GM12878 (cell line): ENCODE data around the gene NPAS3. TPM values are rescaled to one million over a fixed set of nuclear protein-coding genes. Genes with fewer than 3 reads are reported as not detected.

Experiments used
- ATAC-seq: fragments of 200-7000 bp; cut with Tn5 transposase; 3 replicates; pipeline ENCODE4 v1.9.1; 2020; ENCODE audit warnings: mild to moderate bottlenecking, moderate library complexity
- BruUV-seq: library from RNA; stranded (reverse); fragments of 400-500 nt; replicated peaks from 2 replicates; lab custom pipeline; 2021; lab: Mats Ljungman, UMichigan
- CTCF ChIA-PET: fragments of 300-600 bp; sonication (Branson Sonifier 250); formaldehyde crosslinking; extraction: SDS; loops from one replicate; lab custom pipeline; 2021; ENCODE audit warnings: inconsistent platforms; lab: Yijun Ruan, JAX
- POLR2A ChIA-PET: fragments of 350-600 bp; formaldehyde crosslinking; extraction: SDS; loops from one replicate; lab custom pipeline; 2021; ENCODE audit warnings: inconsistent platforms; lab: Charles Lee
- RAD21 ChIA-PET: fragments of 300-600 bp; sonication (Branson Sonifier 250); formaldehyde crosslinking; loops from one replicate; lab custom pipeline; 2023; ENCODE audit warnings: antibody characterized with exemption; ENCODE audit not compliant: unreplicated experiment; lab: Charles Lee
- SMC1A ChIA-PET: fragments of 300-600 bp; sonication (Branson Sonifier 250); formaldehyde crosslinking; loops from one replicate; lab custom pipeline; 2023; ENCODE audit not compliant: unreplicated experiment, uncharacterized antibody; lab: Charles Lee
- DNase-seq: peaks from one replicate; pipeline ENCODE4 v3.0.0-alpha.2; 2011; ENCODE audit warnings: low read depth, low spot score
- FAIRE-seq: peaks from 3 replicates; lab custom pipeline; 2011; peaks lifted over from hg19 to GRCh38; lab: Jason Lieb, UNC
- H2AFZ ChIP-seq: 2 replicates; pipeline ENCODE4 v1.6.0; 2011; ENCODE audit warnings: low read depth, low read length, control low read depth; ENCODE audit not compliant: control insufficient read depth
- H3K27ac ChIP-seq: 2 replicates; pipeline ENCODE4 v1.5.1; 2011; ENCODE audit warnings: control low read depth; ENCODE audit not compliant: control insufficient read depth, insufficient read depth
- H3K27me3 ChIP-seq, 2 experiments: replicated peaks in 1 of 2; 2 replicates each; pipeline versions ENCODE4 v1.6.0 to v1.6.1; 2011; ENCODE audit warnings: low read length in 1 of 2; ENCODE audit not compliant: control insufficient read depth in 2 of 2, insufficient read depth in 2 of 2
- H3K36me3 ChIP-seq, 2 experiments: 2 replicates each; pipeline ENCODE4 v1.5.1; 2011; ENCODE audit warnings: low read length in 1 of 2; ENCODE audit not compliant: control insufficient read depth in 2 of 2, insufficient read depth in 2 of 2
- H3K4me1 ChIP-seq: 2 replicates; pipeline ENCODE4 v1.6.1; 2011; ENCODE audit warnings: mild to moderate bottlenecking, low read length, moderate library complexity, mixed read lengths; ENCODE audit not compliant: control insufficient read depth, insufficient read depth
- H3K4me2 ChIP-seq: 2 replicates; pipeline ENCODE4 v1.6.0; 2011; ENCODE audit warnings: control low read depth; ENCODE audit not compliant: control insufficient read depth, insufficient read depth
- H3K4me3 ChIP-seq: fragments of 200-600 bp; sonication (generic); 2 replicates; pipeline ENCODE4 v1.5.1; 2016
- H3K79me2 ChIP-seq: 2 replicates; pipeline ENCODE4 v1.6.0; 2011; ENCODE audit warnings: low read length; ENCODE audit not compliant: control insufficient read depth, insufficient read depth
- H3K9ac ChIP-seq: 2 replicates; pipeline ENCODE4 v1.8.0; 2011; ENCODE audit warnings: low read length, control low read depth, mixed read lengths; ENCODE audit not compliant: control insufficient read depth, insufficient read depth
- H3K9me3 ChIP-seq: replicated peaks from 3 replicates; pipeline ENCODE4 v1.5.1; 2011; ENCODE audit warnings: mild to moderate bottlenecking, low read length; ENCODE audit not compliant: control insufficient read depth, insufficient read depth
- H4K20me1 ChIP-seq: 2 replicates; pipeline ENCODE4 v1.6.0; 2011; ENCODE audit not compliant: control insufficient read depth, insufficient read depth
- CREM ChIP-seq: IDR thresholded peaks from 2 replicates; pipeline ENCODE4 v1.6.1; 2014; ENCODE audit warnings: antibody characterized with exemption, low read depth
- CTCF ChIP-seq, 3 experiments: IDR thresholded peaks in 2 of 3; conservative IDR thresholded peaks in 1 of 3; 2 replicates each; pipeline ENCODE4 v1.5.1; 2011; ENCODE audit warnings: low read depth in 3 of 3, low read length in 3 of 3, mild to moderate bottlenecking in 3 of 3, control low read depth in 2 of 3, moderate library complexity in 2 of 3, inconsistent platforms in 1 of 3, mixed read lengths in 1 of 3; ENCODE audit not compliant: control insufficient read depth in 2 of 3, insufficient read depth in 1 of 3; ENCODE audit errors: extremely low read depth in 1 of 3
- HCFC1 ChIP-seq: fragments of 150-350 bp; IDR thresholded peaks from 2 replicates; pipeline ENCODE4 v1.6.1; 2014; ENCODE audit warnings: low read length
- NFXL1 ChIP-seq: fragments of 450-650 bp; IDR thresholded peaks from 2 replicates; pipeline ENCODE4 v1.6.1; 2017; ENCODE audit warnings: antibody characterized with exemption, mild to moderate bottlenecking, borderline replicate concordance
- NFYA ChIP-seq: IDR thresholded peaks from 2 replicates; pipeline ENCODE4 v1.6.1; 2011; ENCODE audit warnings: low read depth, mild to moderate bottlenecking, low read length, improper control_type of control experiment, borderline replicate concordance
- STAT1 ChIP-seq: fragments of 450-650 bp; conservative IDR thresholded peaks from 2 replicates; pipeline ENCODE4 v1.6.1; 2014; ENCODE audit warnings: antibody characterized with exemption, mild to moderate bottlenecking
- WRNIP1 ChIP-seq: IDR thresholded peaks from 2 replicates; pipeline ENCODE4 v1.6.1; 2011; ENCODE audit warnings: low read depth, low read length, improper control_type of control experiment, borderline replicate concordance
- ZBED1 ChIP-seq: IDR thresholded peaks from 2 replicates; pipeline ENCODE4 v1.6.1; 2016; ENCODE audit warnings: borderline replicate concordance
- in situ Hi-C: fragments of 300-500 bp; cut with MboI; formaldehyde crosslinking; loops from 9 replicates; pipeline ENCODE4 v1.14.3; 2018; ENCODE audit warnings: mixed read lengths
- intact Hi-C: fragments of 100-400 bp; cut with micrococcal nuclease; formaldehyde crosslinking; loops from one replicate; pipeline ENCODE4 v1.14.2; 2022; ENCODE audit not compliant: unreplicated experiment
- polyA plus RNA-seq, 11 experiments: library from polyadenylated mRNA; depleted of rRNA in 4 of 11; unstranded in 6 of 11; stranded (reverse) in 5 of 11; fragments of >200 nt; fragmentation: Nextera tagmentation in 4 of 11; fragmentation: Illumina TruSeq in 1 of 11; extraction: Ambion mirVana in 4 of 11; extraction: Trizol in 1 of 11; gene quantifications; 1 replicate in 1 of 11; 2 replicates in 10 of 11; pipeline versions ENCODE4 v1.2.1 to v1.2.3, GENCODE V29; 2011 to 2016; ENCODE audit warnings: inconsistent platforms in 2 of 11, missing spikeins in 2 of 11, low read depth in 1 of 11
- total RNA-seq, 4 experiments: library from RNA; depleted of rRNA in 3 of 4; stranded (reverse); fragments of >200 nt in 3 of 4; fragmentation: Illumina TruSeq in 1 of 4; extraction: Trizol in 1 of 4; gene quantifications; 2 replicates each; pipeline versions ENCODE4 v1.2.1 to v1.2.3, GENCODE V29; 2013 to 2021

NPAS3 gene
- total and polyA plus RNA-seq, 10 of the 15 experiments (the other 5 are each of a cell fraction or from before 2014, with no cell fraction given): under 0.01 to 2.7 (median 0.03) TPM; not detected in 6

DNA sequence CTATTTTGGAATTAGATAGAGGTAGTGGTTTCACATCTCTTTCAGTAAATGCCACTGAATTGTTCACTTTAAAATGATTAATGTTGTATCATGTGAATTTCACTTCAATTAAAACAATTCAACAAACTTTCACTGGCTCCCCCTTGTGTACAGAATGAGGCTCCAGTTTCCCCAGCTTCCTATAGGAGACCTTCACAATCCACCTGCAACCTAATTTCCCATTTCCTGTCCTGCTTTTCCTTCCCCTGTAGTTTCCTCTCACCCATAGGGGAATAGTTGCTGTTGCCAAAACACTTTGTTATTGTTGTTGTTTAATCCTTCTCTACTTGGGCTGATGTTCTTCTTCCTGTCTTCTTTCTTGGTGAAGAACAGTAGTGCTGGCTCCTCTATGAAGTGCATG is 59.8 kb downstream of the NPAS3 start:
- in situ Hi-C loops: no loop called here
- no TSS peak for BruUV-seq
- no peak overlapping the region for H2AFZ ChIP-seq

More for the DNA sequence above, 59.8 kb downstream of the NPAS3 start:
- Histone ChIP-seq H3K4me3 (no peak overlapping the region), H3K27me3 (no peaks in the 10 kb centered on the region), H3K27ac (no peak overlapping the region), H3K36me3 (no peaks in the 10 kb centered on the region), H3K4me2 (no peak overlapping the region), H3K9ac (no peak overlapping the region), H3K4me1 (no peaks in the 10 kb centered on the region), H3K79me2 (no peaks in the 10 kb centered on the region), H3K9me3 (no peaks in the 10 kb centered on the region), H4K20me1 (no peaks in the 10 kb centered on the region)
- FAIRE-seq: no peak
- ATAC-seq: no peak
- ChIA-PET CTCF (no interaction called here), SMC1A (no interaction called here), POLR2A (no interaction called here), RAD21 (no interaction called here)
- no peak for TF ChIP-seq NFXL1
- no peak for TF ChIP-seq STAT1
- TF ChIP-seq CREM: no peak
- no peak for TF ChIP-seq WRNIP1
- TF ChIP-seq NFYA: no peak
- peak in 2 of 3 experiments; percentile 12 to 20; a peak in 2 of 6 replicates for TF ChIP-seq CTCF (IDR thresholded peaks at IDR 0.05 in 2 of 3, conservative IDR thresholded peaks at IDR 0.05 in 1 of 3; ENCODE audit: control insufficient read depth in 2 of 3, extremely low read depth in 1 of 3, insufficient read depth in 1 of 3, low read depth in 3 of 3, low read length in 3 of 3)
- TF ChIP-seq HCFC1: no peak
- TF ChIP-seq ZBED1: no peak
- intact Hi-C loops: no loop called here
- DNase-seq: no peak
